ENCODE results near the gene MAB21L3. TPM values are rescaled to one million over a fixed set of nuclear protein-coding genes. Genes with fewer than 3 reads are reported as not detected.

The MAB21L3 gene
- total RNA-seq, 1 donor from 2014 or later: not detected

DNA sequence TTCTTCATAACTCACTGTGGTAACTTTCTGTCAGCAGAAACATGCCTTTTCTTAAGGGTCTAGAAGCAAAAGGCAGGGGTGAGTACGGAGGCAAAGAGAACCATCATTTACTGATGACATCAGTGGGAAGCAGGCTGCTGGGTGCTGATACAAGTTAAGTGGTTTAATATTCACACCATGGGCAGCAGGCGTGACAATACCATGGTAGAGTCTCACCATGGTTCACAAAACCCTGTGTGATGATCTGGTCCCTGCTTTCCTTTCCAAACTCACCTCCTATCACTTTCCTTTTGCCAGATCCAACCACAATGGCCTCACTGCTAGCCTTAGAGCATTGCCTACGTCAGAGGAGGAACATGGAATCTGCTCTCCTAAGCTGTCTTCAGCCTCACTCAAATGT is 8.7 kb downstream of the MAB21L3 start:
- no peaks in the 10 kb centered on the region for H3K4me1 ChIP-seq
- no peak for DNase-seq (ENCODE audit: low spot score in 2 of 2)
- no peak overlapping the region for H3K4me3 ChIP-seq
- no peak overlapping the region for H3K27ac ChIP-seq
- TF ChIP-seq CTCF (IDR thresholded peaks at IDR 0.05): no peak
- H3K27me3 ChIP-seq: no peaks in the 10 kb centered on the region
- intact Hi-C loops (cut with DNase I): no loop called here
- H3K36me3 ChIP-seq: no peaks in the 10 kb centered on the region
- no peaks in the 10 kb centered on the region for H3K9me3 ChIP-seq

GRCh38 chr1:116122955-116123757 is 12.0 kb downstream of the MAB21L3 start:
- Histone ChIP-seq H3K9me3 (no peaks in the 10 kb centered on the region), H3K27me3 (no peaks in the 10 kb centered on the region), H3K4me1 (no peaks in the 10 kb centered on the region), H3K36me3 (no peaks in the 10 kb centered on the region), H3K4me3 (no peak overlapping the region), H3K27ac (no peak overlapping the region)
- intact Hi-C loops (cut with DNase I): no loop called here
- TF ChIP-seq CTCF (IDR thresholded peaks at IDR 0.05): no peak
- DNase-seq (ENCODE audit: low spot score in 2 of 2): no peak

DNA sequence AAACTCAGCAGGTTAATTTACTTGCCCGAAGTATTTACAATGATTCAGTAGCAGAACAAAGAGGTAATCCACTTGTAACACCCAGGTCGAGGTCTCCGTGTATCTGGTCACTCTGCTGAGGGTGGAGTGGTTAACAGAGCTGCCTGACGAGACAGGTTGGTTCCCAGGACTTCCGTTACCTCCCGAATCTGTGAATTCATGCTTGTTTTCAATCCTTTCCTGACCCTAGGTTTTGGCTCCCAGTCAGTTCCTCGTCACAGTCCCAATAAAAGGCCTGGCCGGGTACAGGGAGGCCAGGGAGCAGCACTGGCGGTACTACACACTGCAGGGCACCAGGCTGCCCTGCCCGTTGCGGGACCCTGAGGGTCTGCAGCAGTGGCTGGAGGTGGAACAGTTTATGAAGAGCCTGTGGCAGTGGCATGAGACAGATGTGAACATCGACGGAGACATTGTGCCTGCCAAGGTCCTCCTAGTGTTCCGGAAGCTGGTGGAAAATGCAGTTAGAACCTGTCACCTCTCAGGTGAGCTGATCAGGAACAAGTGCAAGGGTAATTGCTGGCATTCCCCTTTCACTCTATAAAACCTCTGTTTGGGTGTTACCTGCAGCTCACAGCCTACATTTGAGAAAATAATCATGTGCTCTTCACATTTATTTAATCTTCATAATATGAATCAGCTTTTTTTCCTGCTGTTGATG is 12.8 kb downstream of the MAB21L3 start:
- Histone ChIP-seq H3K27me3 (no peaks in the 10 kb centered on the region), H3K36me3 (no peaks in the 10 kb centered on the region), H3K27ac (no peak overlapping the region), H3K9me3 (no peaks in the 10 kb centered on the region), H3K4me1 (no peaks in the 10 kb centered on the region), H3K4me3 (no peak overlapping the region)
- DNase-seq (ENCODE audit: low spot score in 2 of 2): no peak
- intact Hi-C loops (cut with DNase I): no loop called here
- TF ChIP-seq CTCF (IDR thresholded peaks at IDR 0.05): no peak

DNA sequence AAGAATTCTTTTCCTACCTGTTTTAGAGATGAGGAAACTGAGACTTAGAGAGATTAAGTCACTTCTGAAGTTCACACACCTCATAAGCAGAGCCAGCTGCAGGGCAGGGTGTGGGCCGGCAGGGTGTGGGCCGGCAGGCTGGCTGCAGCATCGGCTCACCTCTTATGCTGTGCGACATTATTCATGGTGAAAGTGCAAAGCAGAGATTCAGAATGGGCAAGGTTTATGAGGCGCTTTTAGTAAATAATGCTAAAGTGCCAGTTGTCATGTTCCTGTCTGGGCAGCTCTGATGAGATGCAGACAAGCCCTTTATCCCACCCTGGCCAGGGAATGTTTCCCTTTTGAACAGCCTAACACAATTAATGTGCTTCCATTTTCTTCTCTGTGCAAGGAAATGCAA is 14.6 kb downstream of the MAB21L3 start:
- Histone ChIP-seq H3K27ac (no peak overlapping the region), H3K9me3 (no peaks in the 10 kb centered on the region), H3K36me3 (no peaks in the 10 kb centered on the region), H3K27me3 (no peaks in the 10 kb centered on the region), H3K4me3 (no peak overlapping the region), H3K4me1 (no peaks in the 10 kb centered on the region)
- DNase-seq (ENCODE audit: low spot score in 2 of 2): no peak
- TF ChIP-seq CTCF (IDR thresholded peaks at IDR 0.05): no peak
- intact Hi-C loops (cut with DNase I): no loop called here

- Histone ChIP-seq H3K36me3 (no peaks in the 10 kb centered on the region), H3K9me3 (no peaks in the 10 kb centered on the region), H3K4me3 (no peak overlapping the region), H3K27me3 (no peaks in the 10 kb centered on the region), H3K4me1 (no peaks in the 10 kb centered on the region), H3K27ac (no peak overlapping the region)
- no peak for DNase-seq (ENCODE audit: low spot score in 2 of 2)
- intact Hi-C loops (cut with DNase I): no loop called here
- TF ChIP-seq CTCF (IDR thresholded peaks at IDR 0.05): no peak
These were observed 15.1 kb downstream of the MAB21L3 start for GRCh38 chr1:116126281-116126680.

Data from ascending aorta (tissue), 2 donors.